SK-N-SH treated with all-trans-retinoic acid at 6 μM for 48 hours (cell line): ENCODE data around the gene FHL1.

Experiments used
- BACH2 ChIP-seq: fragments of 250-450 bp; sonication (Bioruptor Pico); IDR thresholded peaks from 2 replicates; pipeline ENCODE4 v1.9.0; 2021; ENCODE audit warnings: mild to moderate bottlenecking, borderline replicate concordance
- CSDC2 ChIP-seq: fragments of 250-450 bp; sonication (Bioruptor Pico); IDR thresholded peaks from 2 replicates; pipeline ENCODE4 v1.5.0; 2020; ENCODE audit warnings: mild to moderate bottlenecking, moderate library complexity
- ESRRG ChIP-seq: fragments of 250-450 bp; sonication (Bioruptor Pico); IDR thresholded peaks from 2 replicates; pipeline ENCODE4 v1.6.1; 2021; ENCODE audit warnings: mild to moderate bottlenecking
- PATZ1 ChIP-seq: fragments of 250-450 bp; sonication (Bioruptor Pico); IDR thresholded peaks from 2 replicates; pipeline ENCODE4 v1.8.0; 2020; ENCODE audit warnings: mild to moderate bottlenecking, moderate library complexity, borderline replicate concordance
- POU6F1 ChIP-seq: fragments of 250-450 bp; sonication (Bioruptor Pico); IDR thresholded peaks from 2 replicates; pipeline ENCODE4 v1.8.0; 2021; ENCODE audit warnings: low read depth, mild to moderate bottlenecking, moderate library complexity, borderline replicate concordance
- RARB ChIP-seq: fragments of 250-450 bp; sonication (Bioruptor Pico); IDR thresholded peaks from 2 replicates; pipeline ENCODE4 v1.8.0; 2021; ENCODE audit warnings: mild to moderate bottlenecking, moderate library complexity
- TCF4 ChIP-seq: fragments of 250-450 bp; sonication (Bioruptor Pico); IDR thresholded peaks from 2 replicates; pipeline ENCODE4 v1.8.0; 2021; ENCODE audit warnings: mild to moderate bottlenecking, moderate library complexity, borderline replicate concordance
- ZFP3 ChIP-seq: fragments of 250-450 bp; sonication (Bioruptor Pico); IDR thresholded peaks from 2 replicates; pipeline ENCODE4 v1.5.0; 2020; ENCODE audit warnings: mild to moderate bottlenecking, moderate library complexity
- ZNF70 ChIP-seq: fragments of 450-650 bp; formaldehyde crosslinking; IDR thresholded peaks from 2 replicates; pipeline ENCODE4 v1.5.0; 2020; ENCODE audit warnings: mild to moderate bottlenecking, moderate library complexity

GRCh38 chrX:136220540-136220939 lies 73.2 kb downstream of the FHL1 start:
- no peak for TF ChIP-seq RARB (CRISPR knock-in tag)
- no peak for TF ChIP-seq ZNF70 (CRISPR knock-in tag)
- no peak for TF ChIP-seq BACH2
- TF ChIP-seq PATZ1 (CRISPR knock-in tag) = no peak
- no peak for TF ChIP-seq ESRRG (CRISPR knock-in tag)
- no peak for TF ChIP-seq CSDC2 (CRISPR knock-in tag)
- TF ChIP-seq ZFP3 (CRISPR knock-in tag) = no peak
- TF ChIP-seq TCF4 (CRISPR knock-in tag) = no peak
- TF ChIP-seq POU6F1 (CRISPR knock-in tag) = no peak
